ENCODE data around the gene RPTOR. TPM values are rescaled to one million over a fixed set of nuclear protein-coding genes. Genes with fewer than 3 reads are reported as not detected.

The RPTOR gene
- total RNA-seq, 1 experiment from 2014 or later = 15.2 TPM

GRCh38 chr17:80906364-80907259, 362.0 kb downstream of the RPTOR start:
- no peak for DNase-seq (ENCODE audit: low spot score)

GRCh38 chr17:80907281-80907680, 362.6 kb downstream of the RPTOR start:
- DNase-seq (ENCODE audit: low spot score) = no peak

- DNase-seq (ENCODE audit: low spot score) = no peak
Observed at GRCh38 chr17:80908211-80908610, 363.6 kb downstream of the RPTOR start.

- no peak for DNase-seq (ENCODE audit: low spot score)
Observed at GRCh38 chr17:80908776-80909175, 364.1 kb downstream of the RPTOR start.

- DNase-seq (ENCODE audit: low spot score) = no peak
Observed at GRCh38 chr17:80909635-80910034, 365.0 kb downstream of the RPTOR start.

- no peak for DNase-seq (ENCODE audit: low spot score)
Observed at GRCh38 chr17:80910043-80910442, 365.4 kb downstream of the RPTOR start.

- no peak for DNase-seq (ENCODE audit: low spot score)
Observed at GRCh38 chr17:80912476-80912875, 367.8 kb downstream of the RPTOR start.

GRCh38 chr17:80913928-80914821, 369.5 kb downstream of the RPTOR start:
- DNase-seq (ENCODE audit: low spot score) = no peak

GRCh38 chr17:80916246-80916645, 371.6 kb downstream of the RPTOR start:
- DNase-seq (ENCODE audit: low spot score) = no peak

GRCh38 chr17:80917716-80918560, 373.3 kb downstream of the RPTOR start:
- no peak for DNase-seq (ENCODE audit: low spot score)

- no peak for DNase-seq (ENCODE audit: low spot score)
Observed at GRCh38 chr17:80918731-80919130, 374.1 kb downstream of the RPTOR start.

- no peak for DNase-seq (ENCODE audit: low spot score)
Observed at GRCh38 chr17:80919331-80920311, 375.0 kb downstream of the RPTOR start.

GRCh38 chr17:80920441-80920840, 375.8 kb downstream of the RPTOR start:
- DNase-seq (ENCODE audit: low spot score) = no peak

GRCh38 chr17:80921159-80921558, 376.5 kb downstream of the RPTOR start:
- DNase-seq (ENCODE audit: low spot score) = no peak

- DNase-seq (ENCODE audit: low spot score) = no peak
Observed at GRCh38 chr17:80921741-80922579, 377.3 kb downstream of the RPTOR start.

GRCh38 chr17:80922580-80923160, 378.0 kb downstream of the RPTOR start:
- no peak for DNase-seq (ENCODE audit: low spot score)

- no peak for DNase-seq (ENCODE audit: low spot score)
Observed at GRCh38 chr17:80923211-80924110, 378.8 kb downstream of the RPTOR start.
